ENCODE results near the gene LRRTM4. TPM values are rescaled to one million over a fixed set of nuclear protein-coding genes. Genes with fewer than 3 reads are reported as not detected.
"Not testable (repeated sequence)": the region's sequence is repeated elsewhere in the genome, so short reads cannot be mapped to it uniquely, and the experiment has no call there.

LRRTM4 gene
- total RNA-seq, 1 experiment from 2014 or later: 0.23 TPM

DNA sequence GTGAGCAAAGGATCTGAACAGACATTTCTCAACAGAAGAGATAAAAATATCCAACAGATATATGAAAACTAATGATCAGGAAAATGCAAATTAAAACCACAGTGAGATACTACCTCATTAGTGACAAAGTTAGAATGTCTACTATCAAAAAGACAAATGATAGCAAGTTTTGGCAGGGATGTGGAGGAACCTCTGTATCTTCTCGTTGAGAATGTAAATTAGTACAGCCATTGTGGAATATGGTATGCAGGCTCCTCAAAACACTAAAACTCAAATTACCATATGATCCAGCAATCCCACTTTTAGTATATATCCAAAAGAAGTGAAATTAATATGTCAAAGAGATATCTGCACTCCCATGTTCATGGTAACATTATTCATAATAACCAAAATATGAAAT lies 427.1 kb downstream of the LRRTM4 start:
- ATAC-seq: no peak

DNA sequence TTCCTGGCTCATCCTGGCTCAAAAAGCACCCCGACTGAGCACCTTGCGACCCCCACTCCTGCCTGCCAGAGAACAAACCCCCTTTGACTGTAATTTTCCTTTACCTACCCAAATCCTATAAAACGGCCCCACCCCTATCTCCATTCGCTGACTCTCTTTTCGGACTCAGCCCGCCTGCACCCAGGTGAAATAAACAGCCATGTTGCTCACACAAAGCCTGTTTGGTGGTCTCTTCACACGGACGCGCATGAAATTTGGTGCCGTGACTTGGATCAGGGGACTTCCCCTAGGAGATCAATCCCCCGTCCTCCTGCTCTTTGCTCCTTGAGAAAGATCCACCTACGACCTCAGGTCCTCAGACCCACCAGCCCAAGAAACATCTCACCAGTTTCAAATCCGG lies 433.8 kb downstream of the LRRTM4 start:
- H3K4me3 ChIP-seq (ENCODE audit: low read depth in 2 of 2, low read length in 2 of 2); ATAC-seq; POLR2A ChIA-PET; in situ Hi-C loops (cut with HindIII; ENCODE audit: low pct_unique_long_range_greater_than_20kb, low sequenced_read_pairs); H3K27ac ChIP-seq (ENCODE audit: low read length); H3K36me3 ChIP-seq (ENCODE audit: control insufficient read depth, insufficient read depth, low read length); intact Hi-C loops (cut with micrococcal nuclease; ENCODE audit: unreplicated experiment); H3K9me3 ChIP-seq (ENCODE audit: control insufficient read depth, insufficient read depth, low read depth, low read length); CTCF ChIA-PET; H3K27me3 ChIP-seq (ENCODE audit: control insufficient read depth, insufficient read depth, low read length); H3K4me1 ChIP-seq (ENCODE audit: control insufficient read depth, insufficient read depth, low read length); BruUV-seq (replicated peaks); DNase-seq (ENCODE audit: low read depth, low spot score): not testable (repeated sequence)

More for the DNA sequence above, 427.1 kb downstream of the LRRTM4 start:
- Histone ChIP-seq H3K9me3 (ENCODE audit: control insufficient read depth, insufficient read depth, low read depth, low read length) (no peaks in the 10 kb centered on the region), H3K4me1 (ENCODE audit: control insufficient read depth, insufficient read depth, low read length) (no peaks in the 10 kb centered on the region), H3K27ac (ENCODE audit: low read length) (no peak overlapping the region), H3K36me3 (ENCODE audit: control insufficient read depth, insufficient read depth, low read length) (no peaks in the 10 kb centered on the region), H3K27me3 (ENCODE audit: control insufficient read depth, insufficient read depth, low read length) (no peaks in the 10 kb centered on the region), H3K4me3 (ENCODE audit: low read depth in 2 of 2, low read length in 2 of 2) (no peak overlapping the region)
- TF ChIP-seq POLR2AphosphoS5 (IDR thresholded peaks at IDR 0.05; ENCODE audit: low read depth, low read length) (no peak), SIN3A (IDR thresholded peaks at IDR 0.05; ENCODE audit: borderline replicate concordance, insufficient read depth, low read depth, low read length) (no peak), TCF7L2 (IDR thresholded peaks at IDR 0.05; ENCODE audit: low read depth, low read length) (no peak)
- TF ChIP-seq, protein P1, sequence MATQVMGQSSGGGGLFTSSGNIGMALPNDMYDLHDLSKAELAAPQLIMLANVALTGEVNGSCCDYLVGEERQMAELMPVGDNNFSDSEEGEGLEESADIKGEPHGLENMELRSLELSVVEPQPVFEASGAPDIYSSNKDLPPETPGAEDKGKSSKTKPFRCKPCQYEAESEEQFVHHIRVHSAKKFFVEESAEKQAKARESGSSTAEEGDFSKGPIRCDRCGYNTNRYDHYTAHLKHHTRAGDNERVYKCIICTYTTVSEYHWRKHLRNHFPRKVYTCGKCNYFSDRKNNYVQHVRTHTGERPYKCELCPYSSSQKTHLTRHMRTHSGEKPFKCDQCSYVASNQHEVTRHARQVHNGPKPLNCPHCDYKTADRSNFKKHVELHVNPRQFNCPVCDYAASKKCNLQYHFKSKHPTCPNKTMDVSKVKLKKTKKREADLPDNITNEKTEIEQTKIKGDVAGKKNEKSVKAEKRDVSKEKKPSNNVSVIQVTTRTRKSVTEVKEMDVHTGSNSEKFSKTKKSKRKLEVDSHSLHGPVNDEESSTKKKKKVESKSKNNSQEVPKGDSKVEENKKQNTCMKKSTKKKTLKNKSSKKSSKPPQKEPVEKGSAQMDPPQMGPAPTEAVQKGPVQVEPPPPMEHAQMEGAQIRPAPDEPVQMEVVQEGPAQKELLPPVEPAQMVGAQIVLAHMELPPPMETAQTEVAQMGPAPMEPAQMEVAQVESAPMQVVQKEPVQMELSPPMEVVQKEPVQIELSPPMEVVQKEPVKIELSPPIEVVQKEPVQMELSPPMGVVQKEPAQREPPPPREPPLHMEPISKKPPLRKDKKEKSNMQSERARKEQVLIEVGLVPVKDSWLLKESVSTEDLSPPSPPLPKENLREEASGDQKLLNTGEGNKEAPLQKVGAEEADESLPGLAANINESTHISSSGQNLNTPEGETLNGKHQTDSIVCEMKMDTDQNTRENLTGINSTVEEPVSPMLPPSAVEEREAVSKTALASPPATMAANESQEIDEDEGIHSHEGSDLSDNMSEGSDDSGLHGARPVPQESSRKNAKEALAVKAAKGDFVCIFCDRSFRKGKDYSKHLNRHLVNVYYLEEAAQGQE (IDR thresholded peaks at IDR 0.05; ENCODE audit: insufficient read depth in 1 of 2, low read depth in 2 of 2, low read length in 1 of 2): no peak
- TF ChIP-seq, protein P2, sequence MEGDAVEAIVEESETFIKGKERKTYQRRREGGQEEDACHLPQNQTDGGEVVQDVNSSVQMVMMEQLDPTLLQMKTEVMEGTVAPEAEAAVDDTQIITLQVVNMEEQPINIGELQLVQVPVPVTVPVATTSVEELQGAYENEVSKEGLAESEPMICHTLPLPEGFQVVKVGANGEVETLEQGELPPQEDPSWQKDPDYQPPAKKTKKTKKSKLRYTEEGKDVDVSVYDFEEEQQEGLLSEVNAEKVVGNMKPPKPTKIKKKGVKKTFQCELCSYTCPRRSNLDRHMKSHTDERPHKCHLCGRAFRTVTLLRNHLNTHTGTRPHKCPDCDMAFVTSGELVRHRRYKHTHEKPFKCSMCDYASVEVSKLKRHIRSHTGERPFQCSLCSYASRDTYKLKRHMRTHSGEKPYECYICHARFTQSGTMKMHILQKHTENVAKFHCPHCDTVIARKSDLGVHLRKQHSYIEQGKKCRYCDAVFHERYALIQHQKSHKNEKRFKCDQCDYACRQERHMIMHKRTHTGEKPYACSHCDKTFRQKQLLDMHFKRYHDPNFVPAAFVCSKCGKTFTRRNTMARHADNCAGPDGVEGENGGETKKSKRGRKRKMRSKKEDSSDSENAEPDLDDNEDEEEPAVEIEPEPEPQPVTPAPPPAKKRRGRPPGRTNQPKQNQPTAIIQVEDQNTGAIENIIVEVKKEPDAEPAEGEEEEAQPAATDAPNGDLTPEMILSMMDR (IDR thresholded peaks at IDR 0.05): no peak
- intact Hi-C loops (cut with micrococcal nuclease; ENCODE audit: unreplicated experiment) (no loop called here), in situ Hi-C loops (cut with HindIII; ENCODE audit: low pct_unique_long_range_greater_than_20kb, low sequenced_read_pairs) (no loop called here)
- ChIA-PET POLR2A (no interaction called here), CTCF (no interaction called here)
- BruUV-seq (replicated peaks): no TSS peak
- DNase-seq (ENCODE audit: low read depth, low spot score): no peak

DNA sequence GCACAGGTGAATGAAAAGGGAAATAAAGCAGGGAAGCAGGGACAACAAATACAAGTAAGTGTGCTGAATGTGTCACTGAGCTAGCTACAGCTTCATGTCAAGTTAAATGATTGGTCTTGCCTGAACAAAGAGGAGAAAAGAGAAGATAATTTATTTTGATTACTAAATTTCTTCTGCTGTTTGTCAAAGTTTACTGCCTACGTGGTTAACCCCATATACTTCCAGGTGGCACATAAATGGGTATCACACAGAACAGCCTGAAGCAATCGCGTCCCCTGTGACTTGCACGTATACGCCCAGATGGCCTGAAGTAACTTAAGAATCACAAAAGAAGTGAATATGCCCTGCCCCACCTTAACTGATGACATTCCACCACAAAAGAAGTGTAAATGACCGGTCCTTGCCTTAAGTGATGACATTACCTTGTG lies 434.2 kb downstream of the LRRTM4 start:
- no peaks in the 10 kb centered on the region for H3K36me3 ChIP-seq (ENCODE audit: control insufficient read depth, insufficient read depth, low read length)
- intact Hi-C loops (cut with micrococcal nuclease; ENCODE audit: unreplicated experiment): no loop called here
- POLR2A ChIA-PET: no interaction called here

More for the DNA sequence above, 434.2 kb downstream of the LRRTM4 start:
- no TSS peak for BruUV-seq (replicated peaks)
- Histone ChIP-seq H3K27me3 (ENCODE audit: control insufficient read depth, insufficient read depth, low read length) (no peaks in the 10 kb centered on the region), H3K4me1 (ENCODE audit: control insufficient read depth, insufficient read depth, low read length) (no peaks in the 10 kb centered on the region), H3K9me3 (ENCODE audit: control insufficient read depth, insufficient read depth, low read depth, low read length) (no peaks in the 10 kb centered on the region), H3K4me3 (ENCODE audit: low read depth in 2 of 2, low read length in 2 of 2) (no peak overlapping the region), H3K27ac (ENCODE audit: low read length) (no peak overlapping the region)
- ATAC-seq (no peak), DNase-seq (ENCODE audit: low read depth, low spot score) (no peak)
- CTCF ChIA-PET: no interaction called here
- in situ Hi-C loops (cut with HindIII; ENCODE audit: low pct_unique_long_range_greater_than_20kb, low sequenced_read_pairs): no loop called here
- no peak for TF ChIP-seq TCF7L2 (IDR thresholded peaks at IDR 0.05; ENCODE audit: low read depth, low read length)
- TF ChIP-seq, protein P2 (IDR thresholded peaks at IDR 0.05): no peak
- TF ChIP-seq, protein P1 (IDR thresholded peaks at IDR 0.05; ENCODE audit: insufficient read depth in 1 of 2, low read depth in 2 of 2, low read length in 1 of 2): no peak
- TF ChIP-seq SIN3A (IDR thresholded peaks at IDR 0.05; ENCODE audit: borderline replicate concordance, insufficient read depth, low read depth, low read length): no peak
- TF ChIP-seq POLR2AphosphoS5 (IDR thresholded peaks at IDR 0.05; ENCODE audit: low read depth, low read length): no peak
